ENCODE data around the gene UBE2E1.

Gene UBE2E1

DNA sequence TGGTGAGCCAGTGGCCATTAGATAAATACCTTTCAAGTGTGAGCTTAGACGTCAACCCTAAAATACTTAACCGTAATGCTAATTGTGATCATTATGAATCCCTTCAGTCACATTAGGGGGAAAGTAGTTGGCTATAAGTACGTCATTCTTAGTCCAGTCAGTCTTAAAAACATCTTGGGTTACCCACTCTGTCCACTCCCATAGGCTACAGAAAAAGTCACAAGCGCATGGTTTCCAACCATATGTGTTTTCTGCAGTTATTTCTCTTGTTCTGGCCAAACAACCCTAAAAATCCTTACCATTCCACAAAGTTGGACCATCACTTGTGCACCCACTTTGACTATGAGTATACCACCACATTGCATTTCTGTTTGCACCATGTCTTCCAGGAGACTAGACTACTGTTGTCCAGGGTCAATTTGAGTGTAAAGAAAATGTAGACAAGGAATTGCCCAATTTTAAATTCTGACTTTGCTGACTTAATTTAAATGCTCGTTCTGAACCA, 114.4 kb downstream of the UBE2E1 start:
- DNase-seq: no peak

DNA sequence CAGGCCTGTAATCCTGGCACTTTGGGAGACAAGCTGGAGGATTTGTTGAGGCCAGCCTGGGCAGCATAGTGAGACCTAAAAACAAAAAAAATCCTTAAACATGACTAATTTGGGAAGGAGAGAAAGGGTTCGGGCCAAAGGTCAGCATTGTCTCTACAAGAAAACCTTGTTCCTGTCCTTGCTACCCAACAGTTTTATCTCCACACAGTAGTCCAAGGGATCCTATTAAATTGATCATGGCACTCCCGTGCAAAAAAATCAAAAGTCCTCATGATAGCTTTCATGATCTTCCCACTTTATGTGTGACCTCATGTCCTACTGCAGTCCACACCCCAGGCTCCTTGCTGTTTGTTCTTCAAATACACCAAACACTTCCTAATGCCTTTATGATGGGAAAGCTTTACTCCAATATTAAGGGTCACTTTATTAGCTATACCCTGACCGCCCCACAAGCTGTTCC, 115.3 kb downstream of the UBE2E1 start:
- DNase-seq: no peak

DNA sequence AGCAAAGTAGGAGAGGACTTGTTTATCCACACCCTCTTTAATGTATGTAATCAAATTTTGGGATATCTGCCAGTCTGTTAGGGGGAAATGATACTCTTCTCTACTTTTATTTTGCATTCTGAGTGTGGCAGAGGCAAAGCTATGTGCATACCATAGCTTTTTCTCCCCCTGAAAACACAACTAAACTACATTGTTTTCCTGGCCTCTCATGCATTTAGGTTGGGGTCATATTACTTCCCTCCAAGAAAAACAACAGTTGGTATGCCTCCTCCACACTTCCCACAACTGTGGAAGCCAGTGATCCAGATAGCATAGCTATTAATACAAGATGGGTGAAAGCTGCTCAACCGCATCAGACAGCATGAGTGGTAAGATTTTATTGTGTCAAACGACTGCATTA, 118.0 kb downstream of the UBE2E1 start:
- DNase-seq: no peak

DNA sequence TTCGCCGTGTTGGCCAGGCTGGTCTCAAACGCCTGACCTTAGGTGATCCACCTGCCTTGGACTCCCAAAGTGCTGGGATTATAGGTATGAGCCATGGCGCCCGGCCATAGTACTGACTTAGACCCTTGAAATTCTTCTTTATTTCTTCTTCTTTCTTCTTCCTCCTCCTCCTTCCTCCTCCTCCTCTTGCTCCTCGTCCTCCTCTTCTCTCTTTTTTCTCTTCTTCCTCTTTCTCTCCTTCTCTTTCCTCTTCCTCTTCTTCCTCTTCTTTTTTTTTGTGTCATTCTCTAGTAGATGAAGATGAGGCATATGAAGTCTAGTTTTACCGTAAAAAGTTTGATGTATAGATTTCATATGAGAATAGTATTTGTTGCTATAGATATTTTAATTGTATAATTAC, 120.5 kb downstream of the UBE2E1 start:
- DNase-seq: no peak

DNA sequence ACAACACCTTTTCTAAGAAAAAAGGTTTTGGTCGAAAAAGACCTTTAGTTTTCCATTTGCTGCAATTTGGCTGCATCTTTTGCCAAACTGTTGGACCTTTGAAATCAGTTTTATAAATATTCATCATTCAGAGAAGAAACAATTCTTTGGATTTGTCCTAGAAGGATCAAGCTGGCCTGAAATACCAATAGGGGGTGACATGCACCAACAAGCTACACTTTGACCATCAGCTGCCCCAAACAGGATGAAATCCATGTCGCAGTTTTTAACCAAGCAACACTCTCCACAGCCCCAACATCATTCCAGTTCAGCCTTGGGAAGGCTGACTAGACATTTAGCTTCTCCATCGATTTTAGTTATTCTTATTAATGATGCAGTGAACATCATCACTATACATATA, 121.0 kb downstream of the UBE2E1 start:
- DNase-seq: no peak

DNA sequence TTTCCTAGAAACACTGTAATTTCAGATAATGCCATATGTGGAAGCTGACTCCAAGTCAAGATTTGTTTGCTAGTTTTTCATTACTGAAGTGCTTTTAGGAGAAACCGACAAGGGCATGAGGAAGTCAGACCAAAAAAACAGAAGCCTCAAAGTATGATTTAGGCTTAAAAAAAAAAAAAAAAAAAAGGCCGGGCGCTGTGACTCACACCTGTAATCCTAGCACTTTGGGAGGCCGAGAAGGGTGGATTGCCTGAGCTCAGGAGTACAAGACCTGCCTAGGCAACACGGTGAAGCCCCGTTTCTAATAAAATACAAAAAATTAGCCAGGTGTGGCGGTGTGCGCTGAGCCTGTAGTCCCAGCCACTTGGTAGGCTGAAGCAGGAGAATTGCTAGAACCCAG, 122.8 kb downstream of the UBE2E1 start:
- DNase-seq: no peak

DNA sequence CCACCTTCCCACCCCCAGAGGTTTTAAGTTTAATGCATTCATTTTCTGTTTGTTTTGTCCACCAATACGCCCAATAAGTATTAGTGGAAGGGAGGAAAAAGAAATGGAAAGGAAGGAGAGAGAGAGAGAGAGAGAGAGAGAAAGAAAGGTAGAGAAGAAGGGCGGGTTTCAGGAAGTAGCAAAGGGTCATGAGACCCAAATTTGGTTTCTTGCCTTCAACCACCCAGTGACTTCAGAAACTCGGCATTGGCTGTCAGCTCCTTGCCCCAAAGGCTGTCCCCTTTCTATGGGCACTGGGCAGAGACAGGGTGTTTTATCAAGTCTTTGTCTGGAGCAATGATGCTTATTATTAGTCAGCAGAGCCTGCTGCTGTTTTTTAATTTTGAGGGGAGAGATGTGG, 125.8 kb downstream of the UBE2E1 start:
- DNase-seq: no peak

DNA sequence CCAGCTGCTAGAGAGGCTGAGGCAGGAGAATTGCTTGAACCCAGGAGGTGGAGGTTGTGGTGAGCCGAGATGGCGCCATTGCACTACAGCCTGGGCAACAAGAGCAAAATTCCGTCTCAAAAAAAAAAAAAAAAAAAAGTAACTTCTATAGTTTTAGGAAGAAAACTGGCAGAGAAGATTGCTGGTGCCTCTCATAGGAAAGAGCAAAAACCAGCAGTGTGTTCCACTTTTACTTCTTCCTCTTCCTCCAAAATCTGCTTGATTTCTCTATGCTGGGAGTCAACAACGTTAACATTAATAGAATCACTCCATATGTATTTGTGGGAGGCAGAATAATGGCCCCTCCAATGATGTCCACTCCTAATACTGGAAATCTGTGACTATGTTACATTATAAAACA, 126.8 kb downstream of the UBE2E1 start:
- no peak for DNase-seq

DNA sequence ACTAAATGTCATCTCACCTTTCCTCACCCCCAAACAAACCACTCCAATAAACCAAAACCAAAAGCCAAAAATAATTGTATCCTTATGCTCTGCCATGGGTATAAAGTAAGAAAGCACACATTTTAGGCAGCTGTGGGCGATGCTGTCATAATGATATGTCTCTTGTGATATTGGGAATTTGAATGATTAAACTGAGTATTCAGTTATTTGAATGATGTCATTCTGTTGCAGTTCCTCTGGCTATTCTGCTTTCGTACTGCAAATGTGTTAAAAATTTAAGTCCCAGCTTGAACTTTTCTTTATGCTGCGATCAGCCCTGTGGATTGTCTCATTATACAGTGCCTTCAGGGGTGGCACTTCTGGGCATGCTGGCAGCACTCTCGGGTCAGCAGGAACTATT, 128.5 kb downstream of the UBE2E1 start:
- no peak for DNase-seq

DNA sequence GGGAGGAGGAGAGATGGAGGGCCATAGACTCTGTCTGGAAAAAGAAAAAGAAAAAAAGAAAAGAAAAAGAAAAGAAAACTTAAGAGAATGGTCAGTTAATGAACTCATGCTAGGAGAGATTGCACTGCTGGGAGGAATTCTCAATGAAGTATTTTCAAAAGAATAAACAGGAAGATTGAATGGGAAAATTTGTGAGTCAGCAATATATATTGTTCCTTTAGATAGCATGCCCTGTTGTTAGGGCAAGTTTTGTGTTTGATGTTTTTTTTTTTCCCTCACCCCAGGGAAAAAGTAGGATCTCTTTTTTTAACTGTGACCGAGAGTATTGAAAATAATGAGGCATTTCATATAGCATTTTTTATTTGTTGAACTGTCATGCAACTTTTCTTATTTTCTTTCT, 131.5 kb downstream of the UBE2E1 start:
- no peak for DNase-seq

DNA sequence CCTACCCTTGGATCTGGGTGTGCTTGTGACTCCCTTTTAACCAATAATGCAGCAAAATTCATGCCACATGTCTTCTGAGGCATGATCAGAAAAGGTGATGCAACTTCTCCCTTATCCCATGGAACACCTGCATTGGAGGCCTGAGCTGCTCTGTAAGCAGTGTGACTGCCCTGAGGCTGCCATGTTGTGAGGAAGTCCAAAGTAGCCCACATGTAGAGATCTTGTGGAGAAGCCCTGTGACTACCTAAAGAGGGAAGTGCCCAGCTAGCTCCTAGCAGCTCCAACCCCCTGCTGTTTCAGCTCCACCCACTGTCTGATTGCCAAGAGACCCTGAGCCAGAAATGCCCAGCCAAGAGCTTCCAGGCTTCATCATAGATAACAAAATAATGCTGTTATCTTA, 132.9 kb downstream of the UBE2E1 start:
- no peak for DNase-seq

DNA sequence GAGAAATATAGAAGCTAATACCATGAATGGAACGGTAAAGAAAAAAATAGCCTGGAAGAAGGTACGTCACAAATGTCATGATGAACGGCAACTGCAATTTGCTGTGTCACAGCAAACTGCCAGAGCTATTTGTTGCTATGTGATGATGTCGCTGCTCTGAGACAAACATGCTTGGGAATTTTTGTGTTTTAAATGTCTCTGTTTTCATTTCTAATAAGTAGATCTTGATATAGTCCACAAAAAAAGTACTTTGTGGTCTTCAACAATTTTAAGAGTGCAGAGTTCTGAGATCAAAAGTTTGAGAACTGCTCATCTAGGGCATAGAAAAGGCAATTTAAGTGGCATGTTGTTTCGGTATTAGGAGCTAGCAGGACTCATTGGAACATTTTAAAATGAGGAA, 135.0 kb downstream of the UBE2E1 start:
- DNase-seq: no peak
